ENCODE measurements around the gene PLXDC2.

Gene PLXDC2

DNA sequence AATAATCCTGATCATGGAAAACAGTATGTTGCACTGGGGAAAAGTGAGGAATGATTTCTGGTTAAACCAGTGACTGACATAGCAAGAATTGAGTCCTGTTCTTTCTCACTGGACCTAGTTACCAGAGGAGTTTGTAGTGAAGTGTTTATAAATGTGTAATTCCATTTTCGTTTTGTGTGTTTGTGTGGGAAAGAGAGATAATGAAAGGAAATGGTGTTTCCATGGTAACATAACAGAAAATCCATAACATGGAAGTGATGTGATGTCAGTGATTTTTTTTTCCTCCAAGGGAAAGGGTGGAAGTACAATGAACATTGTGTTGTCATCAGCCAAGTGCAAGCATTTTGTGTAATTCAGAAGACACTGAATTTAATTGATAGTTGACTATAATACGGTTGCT, 283.9 kb downstream of the PLXDC2 start:
- in situ Hi-C loops (cut with MboI; ENCODE audit: low sequenced_read_pairs) = no loop called here

DNA sequence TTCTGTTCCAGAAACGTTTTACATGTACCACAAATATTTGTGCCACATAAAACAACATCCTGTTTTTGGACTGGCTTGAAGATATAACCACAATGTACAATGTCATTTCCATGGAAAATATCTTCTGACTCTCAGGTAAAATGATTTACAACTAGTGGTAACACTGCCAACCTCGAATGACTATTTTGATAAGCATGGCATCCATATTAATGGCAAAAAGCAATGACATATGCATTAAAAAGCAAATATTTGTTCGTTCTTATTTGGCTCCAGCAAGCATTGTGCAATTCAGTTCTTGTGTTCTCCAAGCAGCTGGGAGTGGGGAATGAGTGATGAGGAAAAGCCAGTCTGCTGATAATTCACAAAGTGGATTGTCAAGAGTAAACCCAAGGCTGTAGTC, 289.0 kb downstream of the PLXDC2 start:
- in situ Hi-C loops (cut with MboI; ENCODE audit: low sequenced_read_pairs) = no loop called here

DNA sequence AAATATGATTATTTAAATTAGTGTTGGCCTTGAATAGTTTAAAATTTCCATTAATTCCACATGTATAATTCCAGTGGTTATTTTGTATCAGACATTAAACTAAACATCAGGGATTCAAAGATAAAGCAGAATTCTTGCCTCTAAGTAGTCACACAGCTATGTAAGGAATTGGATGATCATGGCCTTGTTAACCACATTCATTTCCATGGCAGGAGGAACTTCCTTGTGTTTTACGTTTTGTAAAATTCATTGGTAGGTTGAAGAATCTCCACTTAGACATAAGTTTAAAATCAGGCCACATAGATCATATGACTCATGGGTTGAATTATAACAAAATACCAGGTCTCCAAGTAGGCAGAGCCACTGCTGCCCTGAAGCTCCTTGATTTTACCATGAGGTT, 289.7 kb downstream of the PLXDC2 start:
- in situ Hi-C loops (cut with MboI; ENCODE audit: low sequenced_read_pairs) = no loop called here

DNA sequence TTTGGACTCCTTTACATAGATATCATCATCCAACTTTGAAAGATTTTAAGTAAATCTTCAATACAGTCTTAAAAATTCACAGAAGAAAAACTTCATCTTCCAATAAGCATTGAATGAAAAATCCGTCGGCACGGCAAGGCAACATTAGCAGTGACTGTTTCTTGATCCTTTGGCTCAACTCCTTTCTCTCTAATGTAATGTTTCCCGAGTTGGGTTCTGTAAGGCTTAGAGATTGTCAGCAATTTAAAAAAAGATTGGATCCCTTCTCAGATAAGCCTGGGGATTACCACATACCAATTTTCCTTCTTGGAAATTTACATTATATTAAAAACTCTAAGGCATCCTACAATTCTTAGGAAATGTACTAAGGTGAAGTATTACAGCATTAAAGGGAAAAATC, 291.8 kb downstream of the PLXDC2 start:
- in situ Hi-C loops (cut with MboI; ENCODE audit: low sequenced_read_pairs) = no loop called here

DNA sequence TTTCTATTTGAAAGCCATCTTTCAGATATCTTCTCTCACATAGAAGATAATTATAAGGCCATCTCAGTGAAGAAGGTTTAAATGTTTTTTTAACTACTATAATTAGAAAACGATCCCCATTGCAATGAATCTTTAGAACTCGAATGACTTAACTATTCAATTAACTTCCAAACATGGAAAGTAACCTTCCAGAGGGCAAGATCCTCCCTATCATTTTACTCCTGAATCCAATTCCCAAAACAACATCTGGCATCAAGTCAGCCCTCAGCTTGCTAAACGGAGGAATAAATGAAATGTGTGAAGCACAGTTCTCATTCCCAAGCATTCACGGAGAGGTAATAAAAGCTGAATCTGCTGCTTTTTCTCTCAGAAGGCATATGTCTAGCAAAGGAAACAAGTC, 293.4 kb downstream of the PLXDC2 start:
- in situ Hi-C loops (cut with MboI; ENCODE audit: low sequenced_read_pairs) = no loop called here

DNA sequence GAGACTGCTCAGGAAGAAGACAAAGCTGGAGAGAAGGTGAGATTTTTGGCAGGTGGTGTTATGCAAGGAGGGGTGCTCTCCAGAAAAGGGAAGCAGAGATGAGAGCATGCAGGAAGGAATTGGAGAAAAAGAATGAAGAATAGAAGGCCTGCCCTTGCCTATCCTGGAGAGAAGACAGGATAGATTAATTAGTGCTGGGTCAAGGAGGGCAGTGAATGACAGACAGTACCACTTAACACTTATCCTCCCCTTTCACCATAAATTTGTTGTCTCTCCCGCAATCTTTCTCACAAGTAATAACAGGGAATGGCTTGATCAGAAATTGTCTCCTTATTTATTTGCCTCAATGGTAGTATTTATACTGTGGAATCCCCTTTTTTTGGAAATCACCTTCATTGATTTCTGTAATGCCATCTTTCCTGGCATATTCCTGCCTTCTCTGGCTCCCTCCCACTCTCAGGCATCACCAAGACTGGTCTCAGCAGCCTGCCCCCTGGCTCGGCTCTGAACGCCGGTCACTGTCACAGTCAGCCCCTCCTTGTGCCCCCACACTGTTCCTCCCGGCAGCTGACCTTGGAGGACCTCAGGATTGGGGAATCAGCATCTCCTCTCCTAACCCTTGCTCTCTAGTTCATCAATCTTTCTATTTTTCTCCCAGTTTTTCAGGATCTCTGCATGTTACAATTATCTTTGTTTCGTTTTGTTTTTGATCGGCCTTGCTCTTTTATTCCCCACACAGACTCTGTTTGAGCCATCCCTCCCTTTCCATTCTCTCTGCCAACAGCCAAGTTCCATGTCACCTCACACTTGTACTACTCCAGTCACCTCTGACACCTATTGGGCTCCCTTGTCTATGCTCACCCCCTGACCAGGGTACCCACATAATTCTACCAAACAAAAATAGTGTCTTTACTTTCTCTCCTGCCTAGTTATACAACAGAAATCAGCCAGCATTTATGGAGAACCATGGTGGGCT, 294.2 kb downstream of the PLXDC2 start:
- in situ Hi-C loops (cut with MboI; ENCODE audit: low sequenced_read_pairs) = no loop called here

DNA sequence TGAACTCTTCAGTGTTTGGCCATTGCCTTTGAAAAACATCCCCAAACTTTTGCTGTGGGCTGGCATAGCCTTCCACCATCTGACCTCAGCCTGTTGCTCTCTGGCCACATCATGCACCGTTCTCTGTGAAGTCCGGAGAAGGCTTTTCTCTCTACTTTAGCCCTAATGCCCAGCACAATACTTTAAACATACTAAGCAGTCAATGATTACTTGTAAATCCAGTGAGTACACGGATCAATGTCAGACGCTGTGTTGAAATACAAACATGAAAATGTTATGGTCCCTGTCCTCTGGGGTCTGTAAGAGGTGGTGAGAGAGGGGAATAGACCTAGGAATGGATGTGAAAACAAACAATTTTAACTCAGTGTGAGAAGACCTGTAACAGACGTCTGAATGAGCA, 297.9 kb downstream of the PLXDC2 start:
- in situ Hi-C loops (cut with MboI; ENCODE audit: low sequenced_read_pairs) = no loop called here

DNA sequence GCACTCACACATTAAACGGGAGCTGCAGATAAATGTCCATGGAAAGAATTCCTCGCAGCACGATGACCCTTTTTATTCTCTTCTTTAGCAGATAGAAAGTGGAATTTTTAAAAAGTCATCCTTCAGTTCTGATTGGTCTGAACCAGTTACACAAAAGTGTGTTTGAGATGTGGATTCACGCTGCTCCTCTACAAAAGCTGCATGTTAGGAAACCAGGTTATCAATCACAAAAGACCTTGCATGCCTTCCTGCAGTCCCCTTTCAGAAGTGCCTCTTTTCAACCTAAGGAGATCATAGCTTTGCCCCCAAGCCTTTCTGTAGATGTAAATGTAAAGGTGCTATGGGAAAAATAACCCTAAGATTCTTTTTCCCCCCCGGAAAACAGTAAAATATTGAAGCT, 299.7 kb downstream of the PLXDC2 start:
- in situ Hi-C loops (cut with MboI; ENCODE audit: low sequenced_read_pairs) = no loop called here

DNA sequence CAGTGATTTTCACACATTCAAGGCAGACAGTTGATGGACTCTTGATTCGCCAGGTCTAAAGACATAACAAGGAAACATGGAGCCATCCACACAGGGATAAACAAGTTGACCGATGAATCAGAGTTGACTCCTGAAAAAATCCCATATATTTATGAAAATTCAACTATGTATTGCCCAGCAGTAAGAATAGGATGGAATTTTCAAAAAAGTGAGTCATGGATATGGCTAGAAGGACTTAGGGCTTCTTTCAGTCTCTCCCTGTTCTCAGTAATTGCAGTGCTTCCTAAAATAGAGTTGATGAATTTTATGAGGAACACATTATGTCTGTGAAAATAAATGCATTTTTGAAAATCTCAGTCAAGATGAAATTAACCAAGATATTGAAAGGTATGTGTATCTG, 301.2 kb downstream of the PLXDC2 start:
- in situ Hi-C loops (cut with MboI; ENCODE audit: low sequenced_read_pairs) = no loop called here

DNA sequence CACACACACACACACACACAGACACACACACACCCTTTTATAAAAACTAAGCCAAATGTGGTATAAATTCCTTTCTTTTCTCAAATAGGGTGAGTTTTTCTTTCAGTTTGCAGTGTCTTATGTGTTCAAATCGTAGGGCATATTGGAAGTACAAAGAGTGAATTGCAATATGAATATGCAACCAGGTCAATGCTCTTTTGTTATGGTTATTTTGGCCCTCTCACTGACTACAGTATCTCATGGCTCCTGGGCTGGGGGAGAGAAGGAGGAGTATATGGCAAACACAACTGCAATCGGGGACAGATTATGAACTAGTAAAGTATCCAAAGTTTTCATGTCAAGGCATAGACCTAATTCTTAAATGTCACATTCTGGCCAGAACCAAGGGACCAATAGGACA, 301.9 kb downstream of the PLXDC2 start:
- in situ Hi-C loops (cut with MboI; ENCODE audit: low sequenced_read_pairs) = no loop called here

DNA sequence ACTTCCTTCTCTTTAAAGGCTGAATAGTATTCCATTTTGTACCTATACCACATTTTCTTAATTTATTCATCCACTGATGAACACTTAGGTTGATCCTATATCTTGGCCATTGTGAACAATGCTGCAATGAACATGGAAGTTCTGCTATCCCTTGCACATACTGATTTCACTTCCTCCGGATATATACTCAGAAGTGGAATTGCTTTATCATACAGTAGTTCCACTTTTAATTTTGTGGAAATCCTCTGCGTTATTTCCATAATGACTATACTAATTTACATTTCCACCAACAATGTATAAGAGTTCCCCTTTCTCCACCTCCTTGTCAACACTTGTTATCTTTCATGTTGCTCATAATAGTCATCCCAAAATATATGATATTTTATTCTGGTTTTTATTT, 312.6 kb downstream of the PLXDC2 start:
- in situ Hi-C loops (cut with MboI; ENCODE audit: low sequenced_read_pairs) = no loop called here

DNA sequence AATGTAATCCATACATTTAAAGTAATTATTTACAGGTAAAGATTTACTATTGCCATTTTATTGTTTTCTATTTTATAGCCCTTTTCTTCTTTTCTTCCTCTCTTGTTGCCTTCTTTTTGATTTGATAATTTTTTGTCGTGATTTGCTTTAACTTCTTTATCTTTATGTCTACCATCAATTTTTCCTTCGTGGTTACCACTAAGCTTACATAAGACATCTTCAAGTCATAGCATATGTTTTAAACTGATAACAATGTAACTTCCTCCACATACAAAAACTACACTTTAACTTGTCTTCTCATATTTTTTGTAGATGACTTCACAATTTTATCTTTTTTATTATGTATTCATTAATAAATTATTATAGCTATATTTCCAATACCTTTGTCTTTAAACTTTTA, 316.6 kb downstream of the PLXDC2 start:
- in situ Hi-C loops (cut with MboI; ENCODE audit: low sequenced_read_pairs) = no loop called here

DNA sequence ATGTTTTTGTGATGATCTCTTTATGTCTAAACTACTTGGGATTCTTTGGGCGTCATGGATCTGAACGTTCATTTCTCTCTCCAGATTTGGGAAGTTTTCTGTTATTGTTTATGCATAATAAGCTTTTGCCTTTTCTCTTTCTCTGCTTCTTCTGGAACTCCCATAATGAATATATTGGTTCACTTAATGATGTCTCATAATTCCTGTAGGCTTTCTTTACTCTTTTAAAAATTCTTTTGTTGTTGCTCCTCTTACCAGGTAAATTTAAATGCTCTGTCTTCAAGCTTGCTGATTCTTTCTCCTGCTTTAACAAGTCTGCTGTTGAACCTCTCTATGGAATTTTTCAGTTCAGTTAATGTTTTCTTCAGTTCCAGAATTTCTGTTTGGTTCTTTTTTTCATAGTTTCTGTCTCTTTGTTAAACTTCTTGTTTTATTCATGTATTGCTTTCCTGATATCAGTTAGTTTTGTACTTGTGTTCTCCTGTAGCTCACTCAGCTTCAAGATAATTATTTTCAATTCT, 317.5 kb downstream of the PLXDC2 start:
- in situ Hi-C loops (cut with MboI; ENCODE audit: low sequenced_read_pairs) = no loop called here

DNA sequence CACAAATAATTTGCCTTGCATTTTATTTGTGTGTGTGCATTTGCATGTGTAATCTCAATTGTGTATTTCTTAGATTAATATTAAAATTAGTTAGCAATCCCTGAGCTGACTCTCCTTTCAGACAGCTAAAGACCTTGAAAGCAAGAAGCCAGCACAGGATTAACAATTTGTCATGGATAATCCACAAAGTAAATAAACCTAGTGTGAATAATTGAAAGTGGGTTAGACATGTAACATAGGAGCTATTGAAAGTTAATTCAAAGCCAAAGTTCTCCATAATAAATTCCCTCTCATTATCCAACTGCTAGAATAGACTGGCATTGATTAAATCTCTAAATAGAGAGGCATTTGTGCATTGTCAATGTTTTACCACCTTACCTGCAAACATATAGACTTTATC, 326.1 kb downstream of the PLXDC2 start:
- in situ Hi-C loops (cut with MboI; ENCODE audit: low sequenced_read_pairs) = no loop called here

DNA sequence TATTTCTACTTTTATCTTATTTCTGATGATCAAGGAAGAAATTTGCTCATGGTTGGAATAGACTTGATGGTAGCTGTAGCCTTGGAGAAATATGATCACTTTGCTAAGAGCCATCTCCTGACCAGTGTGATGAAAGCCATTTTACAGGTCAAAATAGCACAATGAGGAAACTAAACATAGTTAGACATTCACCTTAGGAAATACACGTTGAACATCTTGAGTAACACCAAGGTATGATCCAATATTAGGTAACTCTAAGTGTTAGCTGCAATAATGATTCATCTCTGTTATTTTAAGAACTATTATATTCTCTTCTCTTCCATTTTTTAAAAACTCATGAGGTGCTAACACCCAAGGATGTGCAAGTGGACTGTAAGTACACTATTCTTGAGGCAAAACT, 328.0 kb downstream of the PLXDC2 start:
- in situ Hi-C loops (cut with MboI; ENCODE audit: low sequenced_read_pairs) = no loop called here

DNA sequence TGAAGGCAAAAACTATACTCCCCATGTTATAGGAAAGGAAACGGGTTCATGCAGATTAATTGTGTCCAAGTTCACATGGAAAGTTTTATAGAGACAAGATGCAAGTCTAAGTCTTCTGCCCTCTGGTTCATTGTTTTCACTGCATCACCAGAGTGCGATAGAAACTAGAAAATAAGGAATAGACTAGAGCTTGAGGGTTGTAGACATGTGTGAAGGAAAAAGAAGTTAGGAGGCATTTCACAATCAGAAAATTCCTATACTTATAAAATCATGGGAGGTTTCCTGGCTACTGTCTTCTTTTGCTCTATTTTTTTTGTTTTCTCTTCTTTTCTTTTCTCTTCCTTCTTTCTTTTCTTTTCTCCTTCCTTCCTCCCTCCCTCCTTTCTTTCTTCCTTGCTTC, 329.8 kb downstream of the PLXDC2 start:
- in situ Hi-C loops (cut with MboI; ENCODE audit: low sequenced_read_pairs) = no loop called here

DNA sequence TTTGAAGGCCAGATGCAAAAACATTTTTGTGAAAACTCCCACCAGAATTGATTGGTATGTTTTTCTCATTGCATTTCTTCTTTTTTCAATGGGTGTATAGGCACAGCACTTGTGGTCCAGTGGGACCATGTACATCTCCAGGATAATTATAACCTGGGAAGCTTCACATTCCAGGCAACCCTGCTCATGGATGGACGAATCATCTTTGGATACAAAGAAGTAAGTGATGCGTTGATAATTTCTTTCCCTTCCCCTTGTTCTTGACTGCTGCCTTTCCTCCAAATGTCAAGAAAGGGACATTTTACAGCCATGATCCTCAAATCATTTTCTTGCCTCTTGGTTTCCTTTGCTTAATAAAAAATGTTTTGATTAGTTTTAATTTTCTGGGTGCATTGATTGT, 331.5 kb downstream of the PLXDC2 start:
- in situ Hi-C loops (cut with MboI; ENCODE audit: low sequenced_read_pairs) = no loop called here

DNA sequence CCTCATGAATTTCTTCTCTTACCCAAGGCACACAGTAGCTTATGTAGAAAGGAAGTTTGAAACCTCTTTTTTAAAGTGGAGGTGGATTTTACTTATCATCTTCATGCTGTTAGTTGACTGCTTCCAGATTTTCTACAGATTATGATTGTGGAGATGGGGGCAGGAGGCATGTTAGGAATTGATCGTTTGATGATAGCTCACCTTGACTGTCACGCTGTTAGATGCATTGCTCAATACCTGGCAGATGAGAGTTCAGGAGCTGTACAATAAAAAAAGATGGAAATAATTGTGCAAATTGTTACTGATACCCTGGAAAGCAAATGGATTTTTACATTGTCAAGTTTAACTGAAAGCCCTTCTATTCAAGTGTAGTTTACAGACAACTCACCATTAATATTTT, 340.3 kb downstream of the PLXDC2 start:
- in situ Hi-C loops (cut with MboI; ENCODE audit: low sequenced_read_pairs) = no loop called here

DNA sequence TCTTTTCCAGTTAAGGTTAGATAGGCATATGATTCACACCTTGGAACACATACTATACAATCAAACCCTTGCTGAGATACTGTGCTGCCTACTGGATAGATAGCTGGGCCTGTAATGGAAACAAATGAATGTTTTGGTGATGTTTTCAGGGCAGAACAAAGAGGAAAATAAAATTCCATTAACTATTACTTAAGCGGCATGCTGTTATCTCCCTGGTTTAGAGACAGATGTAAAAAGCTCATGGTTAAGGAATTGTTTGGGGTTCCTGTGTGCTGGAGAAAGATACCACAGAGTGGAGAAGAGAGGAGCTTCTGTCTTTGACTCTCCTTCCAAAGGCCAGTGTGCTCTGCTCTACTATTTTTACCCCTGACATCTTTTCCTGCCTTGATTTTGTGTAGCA, 341.1 kb downstream of the PLXDC2 start:
- in situ Hi-C loops (cut with MboI; ENCODE audit: low sequenced_read_pairs) = no loop called here

DNA sequence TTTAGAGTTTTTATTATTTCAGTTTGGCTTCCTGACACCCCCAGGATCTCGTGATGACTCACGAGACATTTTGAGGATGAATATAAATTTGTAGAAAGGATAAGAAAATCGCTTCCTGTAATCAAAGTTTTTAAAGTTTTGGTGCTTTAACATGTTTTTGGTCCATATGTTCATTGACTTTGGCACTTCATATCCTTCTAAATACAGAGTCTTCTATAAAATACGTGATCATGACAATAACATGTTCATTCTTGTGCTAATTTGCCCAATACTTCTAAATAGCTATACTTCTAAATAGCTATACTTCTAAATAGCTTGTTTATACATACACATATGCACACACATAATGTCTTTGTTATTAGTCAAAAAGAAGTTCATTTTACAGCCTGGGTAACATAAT, 341.9 kb downstream of the PLXDC2 start:
- in situ Hi-C loops (cut with MboI; ENCODE audit: low sequenced_read_pairs) = no loop called here

DNA sequence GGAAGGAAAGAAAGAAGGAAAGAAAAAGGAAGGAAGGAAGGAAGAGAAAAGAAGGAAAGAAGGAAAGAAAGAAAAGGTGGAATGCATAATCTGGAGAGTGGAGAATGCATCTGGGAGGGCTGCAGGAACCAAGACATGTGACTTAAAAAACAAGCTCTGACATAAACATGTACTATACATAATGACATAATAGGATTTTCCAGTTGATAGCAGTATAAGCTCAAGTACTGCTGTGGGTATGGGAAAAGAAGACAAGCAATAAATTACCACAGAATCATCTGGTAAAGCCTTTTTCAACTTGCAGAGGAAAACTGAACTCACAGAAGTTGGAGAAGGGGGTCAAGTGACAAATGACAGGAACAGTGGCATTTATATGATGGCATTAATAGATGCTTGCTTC, 345.9 kb downstream of the PLXDC2 start:
- in situ Hi-C loops (cut with MboI; ENCODE audit: low sequenced_read_pairs) = no loop called here

DNA sequence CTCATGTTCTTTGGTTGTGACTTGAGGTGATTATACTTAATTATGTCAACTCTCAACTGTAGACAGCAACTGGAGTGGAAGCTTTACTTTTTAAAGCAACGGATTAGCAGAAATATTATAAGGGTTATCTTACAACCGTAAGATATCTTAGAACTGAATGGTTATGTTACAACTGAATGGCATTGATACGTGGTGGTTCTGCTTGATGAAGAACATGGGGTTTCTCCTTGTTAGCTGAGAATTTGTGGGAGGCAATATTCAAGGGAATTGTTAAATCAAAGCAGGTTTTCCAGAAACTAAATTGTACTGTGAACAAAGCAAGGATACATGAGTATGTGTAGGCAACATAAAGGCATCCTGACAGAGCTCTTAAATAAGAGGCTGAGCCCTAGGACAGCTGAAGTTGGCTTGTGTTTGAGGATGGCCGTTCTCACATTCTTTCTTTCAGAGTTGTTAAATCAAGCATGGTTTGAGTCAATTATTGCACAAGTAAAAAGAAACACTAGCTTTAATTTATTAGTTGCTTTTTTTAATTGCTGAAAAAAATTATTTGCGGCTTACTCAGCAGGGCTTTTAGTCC, 350.0 kb downstream of the PLXDC2 start:
- in situ Hi-C loops (cut with MboI; ENCODE audit: low sequenced_read_pairs) = no loop called here

All from HL-60/S4 treated with retinoic acid at 250 ng/mL for 4 days and 3 days (cell line).